IMR-90 (cell line): ENCODE data around the gene NOX4. TPM values are rescaled to one million over a fixed set of nuclear protein-coding genes. Genes with fewer than 3 reads are reported as not detected.

Experiments
- ATAC-seq: fragments of 200-7000 bp; cut with Tn5 transposase; 2 replicates; pipeline ENCODE4 v1.9.1; 2020; ENCODE audit warnings: low read depth, mild to moderate bottlenecking, moderate library complexity
- BruUV-seq: library from RNA; stranded (reverse); fragments of 400-500 nt; replicated peaks from 2 replicates; lab custom pipeline; 2021; lab: Mats Ljungman, UMichigan
- CTCF ChIA-PET: fragments of 300-600 bp; formaldehyde crosslinking; extraction: SDS; loops from one replicate; lab custom pipeline; 2021; ENCODE audit warnings: antibody characterized with exemption; lab: Yijun Ruan, JAX
- POLR2A ChIA-PET: fragments of 300-600 bp; sonication (Branson Sonifier 250); formaldehyde crosslinking; loops from one replicate; lab custom pipeline; 2022; ENCODE audit warnings: antibody characterized with exemption; ENCODE audit not compliant: unreplicated experiment; lab: Charles Lee
- DNase-seq: peaks from one replicate; pipeline ENCODE4 v3.0.0; 2013
- H2AFZ ChIP-seq: replicated peaks from 2 replicates; pipeline ENCODE3; 2013; ENCODE audit warnings: low read length, mild to moderate bottlenecking; ENCODE audit not compliant: poor library complexity
- H2AK5ac ChIP-seq: 2 replicates; pipeline ENCODE4 v1.6.1; 2013; ENCODE audit warnings: low read depth, low read length, inconsistent platforms
- H2AK9ac ChIP-seq: replicated peaks from 2 replicates; pipeline ENCODE3; 2013; ENCODE audit warnings: mild to moderate bottlenecking, low read depth, low read length, moderate library complexity; ENCODE audit not compliant: poor library complexity
- H2BK120ac ChIP-seq: 2 replicates; pipeline ENCODE4 v1.6.1; 2013; ENCODE audit warnings: low read depth, low read length, inconsistent platforms
- H2BK15ac ChIP-seq: 3 replicates; pipeline ENCODE4 v1.6.1; 2013; ENCODE audit warnings: low read depth, low read length, inconsistent platforms
- H2BK20ac ChIP-seq: 2 replicates; pipeline ENCODE4 v1.6.1; 2013; ENCODE audit warnings: low read depth, mild to moderate bottlenecking, inconsistent platforms, low read length, moderate library complexity
- H2BK5ac ChIP-seq: 2 replicates; pipeline ENCODE4 v1.6.1; 2013; ENCODE audit warnings: mild to moderate bottlenecking, low read depth, low read length, inconsistent platforms; ENCODE audit not compliant: poor library complexity, severe bottlenecking
- H3K14ac ChIP-seq: replicated peaks from 2 replicates; pipeline ENCODE4 v1.6.1; 2013; ENCODE audit warnings: low read depth, low read length, inconsistent platforms
- H3K18ac ChIP-seq: 2 replicates; pipeline ENCODE4 v1.6.1; 2013; ENCODE audit warnings: low read depth, low read length, control low read depth
- H3K23ac ChIP-seq: 2 replicates; pipeline ENCODE4 v1.6.1; 2013; ENCODE audit warnings: low read depth, low read length, inconsistent platforms
- H3K27ac ChIP-seq: 2 replicates; pipeline ENCODE4 v1.5.1; 2013; ENCODE audit warnings: mild to moderate bottlenecking, control low read depth, low read length; ENCODE audit not compliant: insufficient read depth
- H3K27me3 ChIP-seq: 2 replicates; pipeline ENCODE4 v1.6.1; 2013; ENCODE audit warnings: low read length; ENCODE audit not compliant: control insufficient read depth, insufficient read depth
- H3K36me3 ChIP-seq: 2 replicates; pipeline ENCODE4 v1.6.1; 2013; ENCODE audit warnings: low read length, mixed read lengths; ENCODE audit not compliant: control insufficient read depth, insufficient read depth
- H3K4ac ChIP-seq: 2 replicates; pipeline ENCODE4 v1.6.1; 2013; ENCODE audit warnings: low read depth, low read length, inconsistent platforms
- H3K4me1 ChIP-seq: 2 replicates; pipeline ENCODE4 v1.6.1; 2013; ENCODE audit warnings: low read length, mixed read lengths; ENCODE audit not compliant: control insufficient read depth, insufficient read depth
- H3K4me2 ChIP-seq: 2 replicates; pipeline ENCODE4 v1.6.1; 2013; ENCODE audit warnings: low read depth, mild to moderate bottlenecking, control low read depth, low read length, moderate library complexity
- H3K4me3 ChIP-seq: 2 replicates; pipeline ENCODE4 v1.5.1; 2013; ENCODE audit warnings: low read depth, mild to moderate bottlenecking, control low read depth, low read length, moderate library complexity; ENCODE audit not compliant: insufficient read depth
- H3K56ac ChIP-seq: 2 replicates; pipeline ENCODE4 v1.6.1; 2013; ENCODE audit warnings: low read length, inconsistent platforms; ENCODE audit not compliant: insufficient read depth; ENCODE audit errors: extremely low read depth
- H3K79me1 ChIP-seq, 2 experiments: 2 replicates each; pipeline ENCODE4 v1.6.1; 2013; ENCODE audit warnings: low read length in 2 of 2, inconsistent platforms in 1 of 2, low read depth in 1 of 2
- H3K9ac ChIP-seq: 2 replicates; pipeline ENCODE4 v1.6.1; 2013; ENCODE audit warnings: low read depth, low read length, control low read depth
- H3K9me1 ChIP-seq: 2 replicates; pipeline ENCODE4 v1.6.1; 2013; ENCODE audit warnings: low read length, inconsistent platforms; ENCODE audit not compliant: insufficient read depth
- H3K9me3 ChIP-seq: 2 replicates; pipeline ENCODE4 v1.6.1; 2013; ENCODE audit warnings: low read length; ENCODE audit not compliant: control insufficient read depth, insufficient read depth
- H4K20me1 ChIP-seq: 2 replicates; pipeline ENCODE4 v1.6.1; 2013; ENCODE audit warnings: low read length, inconsistent platforms; ENCODE audit not compliant: insufficient read depth
- H4K5ac ChIP-seq: 2 replicates; pipeline ENCODE4 v1.6.1; 2013; ENCODE audit warnings: mild to moderate bottlenecking, low read depth, low read length, control low read depth
- H4K8ac ChIP-seq, 2 experiments: 2 replicates each; pipeline ENCODE4 v1.6.1; 2013; ENCODE audit warnings: low read depth in 2 of 2, low read length in 2 of 2, control low read depth in 1 of 2, inconsistent platforms in 1 of 2
- H4K91ac ChIP-seq: 2 replicates; pipeline ENCODE4 v1.6.1; 2013; ENCODE audit warnings: low read depth, low read length, inconsistent platforms; ENCODE audit not compliant: insufficient read depth
- BHLHE40 ChIP-seq: fragments of 150-350 bp; IDR thresholded peaks from 2 replicates; pipeline ENCODE4 v1.6.1; 2016; ENCODE audit warnings: mild to moderate bottlenecking, low read depth, low read length
- CTCF ChIP-seq: conservative IDR thresholded peaks from 2 replicates; pipeline ENCODE4 v1.5.1; 2012; ENCODE audit warnings: mild to moderate bottlenecking, low read depth, low read length, improper control_type of control experiment
- FOS ChIP-seq: fragments of 150-350 bp; IDR thresholded peaks from 2 replicates; pipeline ENCODE4 v1.6.1; 2016; ENCODE audit warnings: low read depth, low read length
- MAFK ChIP-seq: IDR thresholded peaks from 2 replicates; pipeline ENCODE4 v1.6.1; 2012; ENCODE audit warnings: low read depth, low read length, improper control_type of control experiment
- POLR2A ChIP-seq: IDR thresholded peaks from 2 replicates; pipeline ENCODE4 v1.6.1; 2012; ENCODE audit warnings: mild to moderate bottlenecking, low read depth, low read length
- RFX5 ChIP-seq: IDR thresholded peaks from 2 replicates; pipeline ENCODE4 v1.8.0; 2012; ENCODE audit warnings: low read depth, mild to moderate bottlenecking, low read length, moderate library complexity
- USF2 ChIP-seq: fragments of 150-350 bp; IDR thresholded peaks from 2 replicates; pipeline ENCODE4 v1.6.1; 2017; ENCODE audit warnings: mild to moderate bottlenecking, antibody characterized with exemption, low read length, low read depth
- WGBS, 2 experiments: methylation state at CpG; one replicate each; pipeline versions ENCODE4 v1.1.5 to v1.1.7; 2013; ENCODE audit warnings: missing lambda C conversion rate in 2 of 2; ENCODE audit not compliant: insufficient read length in 1 of 2; ENCODE audit errors: extremely low coverage in 2 of 2; 5-methylcytosine and 5-hydroxymethylcytosine counted together
- dilution Hi-C: fragments of 300-500 bp; cut with HindIII; formaldehyde crosslinking; loops from one replicate; pipeline ENCODE4 v1.14.3; 2018; ENCODE audit warnings: low sequenced_read_pairs; ENCODE audit not compliant: unreplicated experiment
- in situ Hi-C: fragments of 300-500 bp; cut with MboI; formaldehyde crosslinking; loops from 3 replicates; pipeline ENCODE4 v1.14.3; 2019; ENCODE audit warnings: low sequenced_read_pairs, inconsistent platforms, mixed read lengths
- intact Hi-C: fragments of 100-400 bp; cut with micrococcal nuclease; formaldehyde crosslinking; loops from 2 replicates; pipeline ENCODE4 v1.10.0; 2022
- polyA plus RNA-seq, 3 experiments: library from polyadenylated mRNA; depleted of rRNA; stranded (reverse); fragments of >200 nt; gene quantifications; 2 replicates each; pipeline ENCODE4 v1.2.3, GENCODE V29; 2012; ENCODE audit warnings: low replicate concordance in 1 of 3
- total RNA-seq: library from RNA; depleted of rRNA; stranded (reverse); fragments of >200 nt; gene quantifications from 2 replicates; pipeline ENCODE4 v1.2.3, GENCODE V29; 2012

The NOX4 gene
- total and polyA plus RNA-seq, 2 of the 4 experiments (the other 2 are of a cell fraction), result 4.7 to 11.7 TPM

DNA sequence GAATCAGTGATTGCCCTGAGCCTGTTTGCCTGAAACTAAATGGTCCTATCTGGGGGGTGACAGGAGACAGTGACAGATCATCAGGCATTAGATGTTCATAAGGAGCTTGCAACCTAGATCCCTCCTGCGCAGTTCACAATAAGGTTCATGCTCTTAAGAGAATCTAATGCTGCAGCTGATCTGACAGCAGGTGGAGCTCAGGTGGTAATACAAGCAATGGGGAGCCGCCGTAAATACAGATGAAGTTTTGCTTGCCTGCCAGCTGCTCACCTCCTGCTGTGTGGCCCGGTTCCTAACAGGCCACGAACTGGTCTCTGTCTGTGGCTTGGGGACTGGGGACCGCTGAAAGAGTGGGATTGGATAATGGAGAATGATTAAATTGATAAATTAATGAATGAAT is 14.0 kb downstream of the NOX4 start:
- in situ Hi-C loops, result no loop called here
- ATAC-seq, result no peak
- CTCF ChIA-PET, result interaction anchor here (0.6 kb wide), 1 partner anchor 16 kb away, joined by 5 read pairs; no protein-coding TSS in a partner anchor

More for the DNA sequence above, 14.0 kb downstream of the NOX4 start:
- WGBS, 2 experiments, result 94% methylated on average over 4 of the region's 6 CpGs; no CpG with 5 or more reads in 1 of the 2 experiments
- Histone ChIP-seq H4K5ac (no peak overlapping the region), H3K4ac (no peak overlapping the region), H2AK9ac (no peak overlapping the region), H3K23ac (no peak overlapping the region), H2BK120ac (no peak overlapping the region), H3K4me1 (no peaks in the 10 kb centered on the region; the same call in 1 of the 2 replicates), H3K4me2 (no peak overlapping the region), H2AK5ac (no peak overlapping the region), H4K20me1 (no peaks in the 10 kb centered on the region), H3K9me3 (no peaks in the 10 kb centered on the region), H2BK5ac (no peak overlapping the region), H2AFZ (no peak overlapping the region), H3K79me1 (peaks cover 0 to 3% of the 10 kb centered on the region in 2 experiments; a peak in 1 of 4 replicates), H3K18ac (no peak overlapping the region), H3K36me3 (peaks cover 4% of the 10 kb centered on the region; the same call in 1 of the 2 replicates), H3K14ac (no peak overlapping the region), H3K27me3 (no peaks in the 10 kb centered on the region), H3K9ac (no peak overlapping the region), H3K9me1 (no peaks in the 10 kb centered on the region), H2BK20ac (no peak overlapping the region), H4K91ac (no peak overlapping the region), H3K27ac (no peak overlapping the region), H2BK15ac (no peak overlapping the region), H3K56ac (no peak overlapping the region), H4K8ac (no peak overlapping the region), H3K4me3 (no peak overlapping the region)
- POLR2A ChIA-PET, result no interaction called here
- dilution Hi-C loops, result no loop called here
- no TSS peak for BruUV-seq
- intact Hi-C loops, result no loop called here
- no peak for DNase-seq
- no peak for TF ChIP-seq FOS
- no peak for TF ChIP-seq USF2
- no peak for TF ChIP-seq MAFK
- TF ChIP-seq CTCF, result no peak
- no peak for TF ChIP-seq BHLHE40
- no peak for TF ChIP-seq RFX5
- TF ChIP-seq POLR2A, result no peak
